Nephron (organoid): Measurements from ENCODE around the gene LMTK3.

Experiments
- H3K27ac Mint-ChIP-seq, 3 experiments: 2 replicates each; pipeline ENCODE4 v1.8.0; 2020; ENCODE audit warnings: mixed read lengths in 3 of 3, mild to moderate bottlenecking in 2 of 3, moderate library complexity in 1 of 3
- H3K27me3 Mint-ChIP-seq: 2 replicates; pipeline ENCODE4 v1.8.0; 2021; ENCODE audit warnings: low read depth, mild to moderate bottlenecking, moderate library complexity, mixed read lengths
- H3K36me3 Mint-ChIP-seq: 2 replicates; pipeline ENCODE4 v1.8.0; 2020; ENCODE audit warnings: low read depth, mixed read lengths
- H3K4me1 Mint-ChIP-seq: 2 replicates; pipeline ENCODE4 v1.8.0; 2020; ENCODE audit warnings: mixed read lengths
- H3K4me3 Mint-ChIP-seq, 3 experiments: 2 replicates each; pipeline ENCODE4 v1.8.0; 2020; ENCODE audit warnings: mild to moderate bottlenecking in 3 of 3, mixed read lengths in 3 of 3, moderate library complexity in 2 of 3
- H3K9me3 Mint-ChIP-seq: 2 replicates; pipeline ENCODE4 v1.8.0; 2020; ENCODE audit warnings: mixed read lengths
- CTCF ChIP-seq, 3 experiments: fragments of 200-600 bp; sonication (generic); IDR thresholded peaks; one replicate each; pipeline ENCODE4 v1.5.0; 2021; ENCODE audit warnings: antibody characterized with exemption in 3 of 3; ENCODE audit not compliant: unreplicated experiment in 3 of 3

Gene LMTK3

GRCh38 chr19:48511321-48511731 lies 309 bp downstream of the LMTK3 start:
- TF ChIP-seq CTCF (IDR thresholded peaks at IDR 0.05; ENCODE audit: unreplicated experiment in 3 of 3) = no peak
- peak overlapping the region in 2 of 3 experiments; percentile 82 to 83 for H3K4me3 Mint-ChIP-seq
- H3K4me1 Mint-ChIP-seq = peaks cover 5% of the 10 kb centered on the region
- H3K27ac Mint-ChIP-seq = no peak overlapping the region
- no peaks in the 10 kb centered on the region for H3K36me3 Mint-ChIP-seq
- H3K9me3 Mint-ChIP-seq = no peaks in the 10 kb centered on the region
- H3K27me3 Mint-ChIP-seq = peaks cover 24% of the 10 kb centered on the region

- Mint-ChIP-seq H3K27ac (no peak overlapping the region), H3K36me3 (no peaks in the 10 kb centered on the region), H3K9me3 (no peaks in the 10 kb centered on the region), H3K4me3 (peak overlapping the region; percentile 81 to 83 (median 82)), H3K27me3 (peaks cover 24% of the 10 kb centered on the region), H3K4me1 (peaks cover 5% of the 10 kb centered on the region)
- TF ChIP-seq CTCF (IDR thresholded peaks at IDR 0.05; ENCODE audit: unreplicated experiment in 3 of 3) = no peak
Observed at GRCh38 chr19:48510421-48511268, 990 bp downstream of the LMTK3 start.

- Mint-ChIP-seq H3K9me3 (no peaks in the 10 kb centered on the region), H3K4me3 (peak overlapping the region in 2 of 3 experiments; percentile 43 to 49), H3K27me3 (peaks cover 29% of the 10 kb centered on the region), H3K4me1 (peaks cover 5% of the 10 kb centered on the region), H3K27ac (no peak overlapping the region), H3K36me3 (no peaks in the 10 kb centered on the region)
- no peak for TF ChIP-seq CTCF (IDR thresholded peaks at IDR 0.05; ENCODE audit: unreplicated experiment in 3 of 3)
Observed at GRCh38 chr19:48509467-48510194, 2.0 kb downstream of the LMTK3 start.

GRCh38 chr19:48508729-48509411 lies 2.8 kb downstream of the LMTK3 start:
- Mint-ChIP-seq H3K27me3 (peaks cover 33% of the 10 kb centered on the region), H3K9me3 (no peaks in the 10 kb centered on the region), H3K27ac (no peak overlapping the region), H3K4me3 (no peak overlapping the region), H3K4me1 (peaks cover 2% of the 10 kb centered on the region), H3K36me3 (no peaks in the 10 kb centered on the region)
- no peak for TF ChIP-seq CTCF (IDR thresholded peaks at IDR 0.05; ENCODE audit: unreplicated experiment in 3 of 3)

- H3K27me3 Mint-ChIP-seq = peaks cover 37% of the 10 kb centered on the region
- no peak overlapping the region for H3K27ac Mint-ChIP-seq
- H3K9me3 Mint-ChIP-seq = no peaks in the 10 kb centered on the region
- peak overlapping the region in 2 of 3 experiments; percentile 2 to 5 for H3K4me3 Mint-ChIP-seq
- H3K4me1 Mint-ChIP-seq = no peaks in the 10 kb centered on the region
- TF ChIP-seq CTCF (IDR thresholded peaks at IDR 0.05; ENCODE audit: unreplicated experiment in 3 of 3) = no peak
- H3K36me3 Mint-ChIP-seq = no peaks in the 10 kb centered on the region
Observed at GRCh38 chr19:48507911-48508439, 3.7 kb downstream of the LMTK3 start.
